ENCODE results near the gene SEC23A.

DNA sequence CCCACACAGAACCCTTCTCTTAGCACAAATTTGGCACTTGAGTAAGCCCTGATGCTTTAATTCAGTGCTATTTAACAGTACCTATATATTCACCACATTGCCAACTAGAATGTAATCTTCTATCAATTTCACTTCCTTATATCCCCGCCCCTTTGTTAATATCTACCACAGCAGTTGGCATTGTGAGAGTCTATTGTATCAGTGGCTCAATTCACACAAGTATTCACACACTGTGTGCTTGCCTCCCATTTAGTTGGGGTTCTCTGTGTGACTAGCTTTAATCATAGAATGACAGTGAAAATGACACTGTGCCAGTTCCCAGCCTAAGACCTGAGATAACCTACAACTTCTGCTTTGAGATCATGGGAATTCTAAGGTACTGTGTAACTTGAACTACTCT, 103.1 kb downstream of the SEC23A start:
- no peak for TF ChIP-seq EZH2 (IDR thresholded peaks at IDR 0.05)
- TF ChIP-seq, protein P1, sequence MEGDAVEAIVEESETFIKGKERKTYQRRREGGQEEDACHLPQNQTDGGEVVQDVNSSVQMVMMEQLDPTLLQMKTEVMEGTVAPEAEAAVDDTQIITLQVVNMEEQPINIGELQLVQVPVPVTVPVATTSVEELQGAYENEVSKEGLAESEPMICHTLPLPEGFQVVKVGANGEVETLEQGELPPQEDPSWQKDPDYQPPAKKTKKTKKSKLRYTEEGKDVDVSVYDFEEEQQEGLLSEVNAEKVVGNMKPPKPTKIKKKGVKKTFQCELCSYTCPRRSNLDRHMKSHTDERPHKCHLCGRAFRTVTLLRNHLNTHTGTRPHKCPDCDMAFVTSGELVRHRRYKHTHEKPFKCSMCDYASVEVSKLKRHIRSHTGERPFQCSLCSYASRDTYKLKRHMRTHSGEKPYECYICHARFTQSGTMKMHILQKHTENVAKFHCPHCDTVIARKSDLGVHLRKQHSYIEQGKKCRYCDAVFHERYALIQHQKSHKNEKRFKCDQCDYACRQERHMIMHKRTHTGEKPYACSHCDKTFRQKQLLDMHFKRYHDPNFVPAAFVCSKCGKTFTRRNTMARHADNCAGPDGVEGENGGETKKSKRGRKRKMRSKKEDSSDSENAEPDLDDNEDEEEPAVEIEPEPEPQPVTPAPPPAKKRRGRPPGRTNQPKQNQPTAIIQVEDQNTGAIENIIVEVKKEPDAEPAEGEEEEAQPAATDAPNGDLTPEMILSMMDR (IDR thresholded peaks at IDR 0.05): no peak
- no peak for TF ChIP-seq EZH2phosphoT487 (IDR thresholded peaks at IDR 0.05)
